ENCODE measurements around the gene VPS13D.
"Not testable (repeated sequence)": the region's sequence is repeated elsewhere in the genome, so short reads cannot be mapped to it uniquely, and the experiment has no call there.

Gene VPS13D

GRCh38 chr1:12375133-12375829 lies 145.5 kb downstream of the VPS13D start:
- no peak for FAIRE-seq

GRCh38 chr1:12376236-12377045 lies 146.6 kb downstream of the VPS13D start:
- FAIRE-seq: no peak

GRCh38 chr1:12380326-12381249 lies 150.8 kb downstream of the VPS13D start:
- no peak for FAIRE-seq

GRCh38 chr1:12383001-12383400 lies 153.2 kb downstream of the VPS13D start:
- no peak for FAIRE-seq

- FAIRE-seq: no peak
Measured at GRCh38 chr1:12383786-12384185, 154.0 kb downstream of the VPS13D start.

GRCh38 chr1:12384836-12385456 lies 155.1 kb downstream of the VPS13D start:
- no peak for FAIRE-seq

GRCh38 chr1:12386130-12386529 lies 156.3 kb downstream of the VPS13D start:
- no peak for FAIRE-seq

- FAIRE-seq: no peak
Measured at GRCh38 chr1:12387641-12388040, 157.8 kb downstream of the VPS13D start.

- not testable (repeated sequence) for FAIRE-seq
Measured at GRCh38 chr1:12390296-12390695, 160.5 kb downstream of the VPS13D start.

GRCh38 chr1:12397462-12398450 lies 167.9 kb downstream of the VPS13D start:
- FAIRE-seq: no peak

- FAIRE-seq: no peak
Measured at GRCh38 chr1:12398479-12398878, 168.6 kb downstream of the VPS13D start.

- no peak for FAIRE-seq
Measured at GRCh38 chr1:12400027-12400693, 170.3 kb downstream of the VPS13D start.

GRCh38 chr1:12402159-12402673 lies 172.4 kb downstream of the VPS13D start:
- no peak for FAIRE-seq

GRCh38 chr1:12402842-12403241 lies 173.0 kb downstream of the VPS13D start:
- no peak for FAIRE-seq

GRCh38 chr1:12404918-12405317 lies 175.1 kb downstream of the VPS13D start:
- FAIRE-seq: no peak

- no peak for FAIRE-seq
Measured at GRCh38 chr1:12405325-12406210, 175.7 kb downstream of the VPS13D start.

- no peak for FAIRE-seq
Measured at GRCh38 chr1:12406211-12407021, 176.6 kb downstream of the VPS13D start.
